Activated B cell treated with CpG ODN at 0.5 μM for 24 hours (primary cell): ENCODE data around the gene RPS6KA5. TPM values are rescaled to one million over a fixed set of nuclear protein-coding genes. Genes with fewer than 3 reads are reported as not detected.

ENCODE experiments used
- ATAC-seq: fragments of 200-7000 bp; cut with Tn5 transposase; one replicate; pipeline ENCODE4 v1.10.0; 2021; ENCODE audit warnings: low read depth, mild to moderate bottlenecking, moderate library complexity
- CTCF ChIA-PET: fragments of 350-600 bp; sonication (Branson Sonifier 250); formaldehyde crosslinking; loops from one replicate; lab custom pipeline; 2021; ENCODE audit warnings: antibody characterized with exemption; lab: Charles Lee
- POLR2A ChIA-PET: fragments of 350-600 bp; sonication (Branson Sonifier 250); formaldehyde crosslinking; loops from one replicate; lab custom pipeline; 2021; ENCODE audit warnings: antibody characterized with exemption; lab: Charles Lee
- DNase-seq: peaks from one replicate; pipeline ENCODE4 v3.0.0; 2022
- H3K27ac Mint-ChIP-seq: one replicate; pipeline ENCODE4 v1.8.0; 2020; ENCODE audit warnings: mixed read lengths
- H3K27me3 Mint-ChIP-seq: one replicate; pipeline ENCODE4 v1.8.0; 2021; ENCODE audit warnings: mixed read lengths
- H3K36me3 Mint-ChIP-seq: one replicate; pipeline ENCODE4 v1.8.0; 2021; ENCODE audit warnings: low read depth, mixed read lengths
- H3K4me1 Mint-ChIP-seq: one replicate; pipeline ENCODE4 v1.8.0; 2021; ENCODE audit warnings: mixed read lengths
- H3K4me3 Mint-ChIP-seq: one replicate; pipeline ENCODE4 v1.8.0; 2020; ENCODE audit warnings: mild to moderate bottlenecking, mixed read lengths
- H3K9me3 Mint-ChIP-seq: one replicate; pipeline ENCODE4 v1.8.0; 2020; ENCODE audit warnings: mixed read lengths
- intact Hi-C: fragments of 100-400 bp; cut with micrococcal nuclease; formaldehyde crosslinking; loops from one replicate; pipeline ENCODE4 v1.15.1; 2024
- total RNA-seq: library from RNA; stranded (reverse); gene quantifications from 2 replicates; pipeline ENCODE4 v1.2.3, GENCODE V29; 2022
- TF ChIP-seq, protein P1 (sequence below): fragments of 200-600 bp; IDR thresholded peaks from one replicate; pipeline ENCODE4 v1.8.0; 2022; ENCODE audit warnings: antibody characterized with exemption, mild to moderate bottlenecking

The RPS6KA5 gene
- total RNA-seq, 1 donor from 2014 or later, result 16.3 TPM

DNA sequence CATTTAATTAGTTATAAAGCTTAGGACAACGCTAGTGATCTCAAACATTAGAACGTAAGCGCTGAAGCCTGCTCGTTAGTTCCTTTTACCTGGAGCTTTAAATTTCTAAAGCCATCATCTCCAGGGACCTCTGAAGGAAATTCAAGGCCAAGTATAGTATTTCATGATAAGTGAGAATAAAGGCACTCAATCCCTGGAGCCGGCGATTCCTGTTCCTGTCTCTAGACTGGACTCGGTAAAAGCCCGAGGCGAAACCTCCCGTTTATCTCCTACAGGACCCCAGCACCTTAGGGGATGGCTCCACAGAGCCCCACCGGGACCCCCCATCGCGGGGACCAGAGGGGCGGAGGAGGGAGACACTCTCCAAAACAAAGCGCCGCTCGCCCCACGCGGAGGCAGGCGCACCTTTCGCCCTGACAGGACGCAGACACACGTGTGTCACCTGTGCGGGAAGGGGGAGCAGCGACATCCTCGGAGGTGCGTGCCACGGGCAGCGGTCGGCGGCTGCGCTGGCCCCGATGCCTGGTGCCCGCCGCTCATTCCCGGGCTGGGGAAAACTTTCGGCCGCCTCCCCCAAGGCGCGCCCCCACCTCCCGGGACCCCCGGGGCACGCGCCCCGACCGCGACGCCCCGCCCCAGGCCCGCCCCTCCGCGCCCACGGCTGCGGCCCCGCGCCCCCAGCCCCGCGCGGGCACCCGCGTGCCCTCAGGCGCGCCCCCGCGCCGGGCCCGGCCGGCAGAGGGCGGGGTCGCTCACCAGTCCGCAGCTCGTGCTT is 678 bp downstream of the RPS6KA5 start:
- TF ChIP-seq, protein P1, sequence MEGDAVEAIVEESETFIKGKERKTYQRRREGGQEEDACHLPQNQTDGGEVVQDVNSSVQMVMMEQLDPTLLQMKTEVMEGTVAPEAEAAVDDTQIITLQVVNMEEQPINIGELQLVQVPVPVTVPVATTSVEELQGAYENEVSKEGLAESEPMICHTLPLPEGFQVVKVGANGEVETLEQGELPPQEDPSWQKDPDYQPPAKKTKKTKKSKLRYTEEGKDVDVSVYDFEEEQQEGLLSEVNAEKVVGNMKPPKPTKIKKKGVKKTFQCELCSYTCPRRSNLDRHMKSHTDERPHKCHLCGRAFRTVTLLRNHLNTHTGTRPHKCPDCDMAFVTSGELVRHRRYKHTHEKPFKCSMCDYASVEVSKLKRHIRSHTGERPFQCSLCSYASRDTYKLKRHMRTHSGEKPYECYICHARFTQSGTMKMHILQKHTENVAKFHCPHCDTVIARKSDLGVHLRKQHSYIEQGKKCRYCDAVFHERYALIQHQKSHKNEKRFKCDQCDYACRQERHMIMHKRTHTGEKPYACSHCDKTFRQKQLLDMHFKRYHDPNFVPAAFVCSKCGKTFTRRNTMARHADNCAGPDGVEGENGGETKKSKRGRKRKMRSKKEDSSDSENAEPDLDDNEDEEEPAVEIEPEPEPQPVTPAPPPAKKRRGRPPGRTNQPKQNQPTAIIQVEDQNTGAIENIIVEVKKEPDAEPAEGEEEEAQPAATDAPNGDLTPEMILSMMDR, result no peak
- H3K4me3 Mint-ChIP-seq, result peak overlapping the region; percentile 87
- H3K36me3 Mint-ChIP-seq, result no peaks in the 10 kb centered on the region
- peak overlapping the region; percentile 78 for H3K27ac Mint-ChIP-seq
- ATAC-seq (peak; percentile 18), DNase-seq (peak; percentile 64)
- CTCF ChIA-PET, result interaction anchor here (0.7 to 4.4 kb wide), 13 partner anchors 10 to 228 kb away, joined by 3 to 21 read pairs (median 4); partner anchors contain the start of gene DGLUCY
- H3K27me3 Mint-ChIP-seq, result no peaks in the 10 kb centered on the region
- H3K9me3 Mint-ChIP-seq, result peaks cover 2% of the 10 kb centered on the region
- peaks cover 47% of the 10 kb centered on the region for H3K4me1 Mint-ChIP-seq
- POLR2A ChIA-PET, result interaction anchor here (0.6 to 4.6 kb wide), 19 partner anchors 9 to 449 kb away, joined by 3 to 90 read pairs (median 5); partner anchors contain the start of gene DGLUCY
- intact Hi-C loops, result loop anchor here (1.0 to 5.0 kb wide), 12 partner anchors 37 to 727 kb away; partner anchors contain the start of genes CCDC88C, DGLUCY, NRDE2 and PPP4R3A

DNA sequence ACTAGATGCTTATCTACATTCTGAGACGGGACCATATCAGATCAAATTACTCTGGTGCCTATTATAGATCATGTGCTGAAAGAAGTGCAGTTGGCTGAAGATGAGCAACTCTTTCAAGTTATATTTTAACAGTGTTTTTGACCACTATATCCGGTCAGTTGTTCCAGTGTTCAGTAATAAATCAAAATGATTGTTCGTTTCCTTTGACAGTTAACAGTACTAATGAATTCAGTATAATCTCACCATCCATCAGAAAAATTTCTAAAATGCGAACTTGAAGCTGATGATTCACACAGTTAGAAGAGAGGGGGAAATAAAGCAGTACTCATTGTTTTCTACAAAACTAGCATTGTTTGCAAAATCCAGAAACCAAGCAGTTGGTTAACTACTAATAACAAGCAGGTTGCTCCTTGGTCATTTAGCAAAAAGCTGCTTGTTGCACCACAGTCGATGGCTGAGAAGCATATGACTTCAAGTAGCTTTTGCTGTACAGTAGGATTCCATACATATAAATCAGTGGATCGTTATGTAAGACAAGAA is 2.3 kb downstream of the RPS6KA5 start:
- Mint-ChIP-seq H3K27me3 (no peaks in the 10 kb centered on the region), H3K36me3 (no peaks in the 10 kb centered on the region), H3K9me3 (no peaks in the 10 kb centered on the region), H3K4me3 (no peak overlapping the region), H3K27ac (no peak overlapping the region), H3K4me1 (peaks cover 47% of the 10 kb centered on the region)
- no peak for ATAC-seq
- ChIA-PET POLR2A (interaction anchor here (0.6 to 3.5 kb wide), 4 partner anchors 47 to 114 kb away, joined by 5 to 38 read pairs (median 10); no protein-coding TSS in a partner anchor), CTCF (interaction anchor here (1.2 to 4.4 kb wide), 4 partner anchors 10 to 155 kb away, joined by 3 to 21 read pairs (median 10); partner anchors contain the start of gene DGLUCY)
- intact Hi-C loops, result no loop called here
- DNase-seq, result no peak
- TF ChIP-seq, protein P1, result no peak

DNA sequence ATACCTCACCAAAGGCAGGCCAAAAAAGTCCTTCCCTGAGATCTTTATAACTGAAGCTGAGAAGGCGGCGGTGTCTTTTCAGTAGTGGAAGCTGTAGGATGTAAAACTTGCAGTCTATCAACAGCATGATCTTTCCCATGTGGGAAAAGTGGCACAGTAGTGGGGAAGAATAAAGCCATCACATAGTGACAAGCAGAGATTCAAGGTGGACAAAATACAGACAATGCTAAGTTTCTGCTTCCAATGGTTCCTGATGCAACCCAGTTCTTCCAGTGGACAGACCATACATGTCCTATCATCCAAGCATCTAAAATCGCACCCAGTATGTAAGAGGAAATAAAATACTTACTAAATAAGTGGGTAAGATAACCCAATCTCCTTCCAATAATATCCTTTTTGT is 4.1 kb downstream of the RPS6KA5 start:
- DNase-seq (no peak), ATAC-seq (no peak)
- TF ChIP-seq, protein P1, result no peak
- H3K27ac Mint-ChIP-seq, result peak overlapping the region; percentile 47
- peaks cover 45% of the 10 kb centered on the region for H3K4me1 Mint-ChIP-seq
- no peaks in the 10 kb centered on the region for H3K27me3 Mint-ChIP-seq
- intact Hi-C loops, result loop anchor here (1.0 kb wide), 1 partner anchor 8 kb away; no protein-coding TSS in a partner anchor
- CTCF ChIA-PET, result no interaction called here
- H3K4me3 Mint-ChIP-seq, result no peak overlapping the region
- no peaks in the 10 kb centered on the region for H3K36me3 Mint-ChIP-seq
- no peaks in the 10 kb centered on the region for H3K9me3 Mint-ChIP-seq
- POLR2A ChIA-PET, result interaction anchor here (0.7 kb wide), 1 partner anchor 166 kb away, joined by 3 read pairs; no protein-coding TSS in a partner anchor

DNA sequence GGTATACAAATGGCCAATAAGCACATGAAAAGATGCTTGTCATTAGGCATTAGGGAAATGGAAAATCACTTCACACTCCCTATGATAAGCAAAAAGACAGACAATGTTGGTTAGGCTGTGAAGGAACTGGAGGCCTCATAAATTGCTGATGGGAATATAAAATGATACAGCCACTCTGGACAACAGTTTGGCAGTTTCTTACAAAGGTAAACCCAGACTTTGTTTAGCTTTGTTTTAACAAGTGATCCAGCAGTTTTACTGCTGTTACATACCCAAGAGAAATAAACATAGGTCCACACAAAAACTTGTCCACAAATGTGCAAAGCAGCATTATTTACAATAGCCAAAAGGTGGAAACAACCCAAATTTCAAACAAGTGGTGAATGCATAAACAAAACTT is 5.4 kb downstream of the RPS6KA5 start:
- no peak for DNase-seq
- Mint-ChIP-seq H3K4me3 (no peak overlapping the region), H3K36me3 (no peaks in the 10 kb centered on the region), H3K9me3 (no peaks in the 10 kb centered on the region), H3K27me3 (no peaks in the 10 kb centered on the region), H3K4me1 (peaks cover 45% of the 10 kb centered on the region), H3K27ac (no peak overlapping the region)
- POLR2A ChIA-PET, result interaction anchor here (1.0 kb wide), 1 partner anchor 45 kb away, joined by 3 read pairs; no protein-coding TSS in a partner anchor
- ATAC-seq, result no peak
- CTCF ChIA-PET, result no interaction called here
- intact Hi-C loops, result no loop called here
- TF ChIP-seq, protein P1, result no peak
